ENCODE measurements around the gene ZBTB40.

ZBTB40 gene

GRCh38 chr1:22547186-22547817, 95.7 kb downstream of the ZBTB40 start:
- Mint-ChIP-seq H3K36me3 (no peaks in the 10 kb centered on the region), H3K4me1 (no peaks in the 10 kb centered on the region), H3K4me3 (no peak overlapping the region), H3K9me3 (no peaks in the 10 kb centered on the region), H3K27ac (no peak overlapping the region), H3K27me3 (peaks cover 44% of the 10 kb centered on the region in 2 donors)
- ATAC-seq (replicated peaks) (no peak), DNase-seq (no peak)

GRCh38 chr1:22547818-22548462, 96.3 kb downstream of the ZBTB40 start:
- Mint-ChIP-seq H3K27me3 (peaks cover 50% of the 10 kb centered on the region in 2 donors), H3K27ac (no peak overlapping the region), H3K4me3 (no peak overlapping the region), H3K9me3 (no peaks in the 10 kb centered on the region), H3K4me1 (no peaks in the 10 kb centered on the region), H3K36me3 (no peaks in the 10 kb centered on the region)
- ATAC-seq (replicated peaks) (no peak), DNase-seq (no peak)

- H3K27me3 Mint-ChIP-seq: peaks cover 68 to 70% of the 10 kb centered on the region in 2 donors
Measured at GRCh38 chr1:22550021-22550420, 98.4 kb downstream of the ZBTB40 start.

GRCh38 chr1:22551591-22551990, 99.9 kb downstream of the ZBTB40 start:
- no peak for ATAC-seq (replicated peaks)
- no peaks in the 10 kb centered on the region for H3K9me3 Mint-ChIP-seq
- H3K27me3 Mint-ChIP-seq: peaks cover 81 to 83% of the 10 kb centered on the region in 2 donors
- H3K36me3 Mint-ChIP-seq: no peaks in the 10 kb centered on the region
- H3K27ac Mint-ChIP-seq: no peak overlapping the region
- no peak for DNase-seq
- peaks cover 0 to 3% of the 10 kb centered on the region in 2 donors for H3K4me1 Mint-ChIP-seq
- no peak overlapping the region for H3K4me3 Mint-ChIP-seq

More at GRCh38 chr1:22550021-22550420, 98.4 kb downstream of the ZBTB40 start:
- no peak overlapping the region for H3K4me3 Mint-ChIP-seq
- DNase-seq: no peak
- H3K27ac Mint-ChIP-seq: no peak overlapping the region
- H3K36me3 Mint-ChIP-seq: no peaks in the 10 kb centered on the region
- peaks cover 0 to 3% of the 10 kb centered on the region in 2 donors for H3K4me1 Mint-ChIP-seq
- ATAC-seq (replicated peaks): no peak
- no peaks in the 10 kb centered on the region for H3K9me3 Mint-ChIP-seq

GRCh38 chr1:22552021-22552420, 100.4 kb downstream of the ZBTB40 start:
- Mint-ChIP-seq H3K27me3 (peaks cover 82 to 83% of the 10 kb centered on the region in 2 donors), H3K9me3 (no peaks in the 10 kb centered on the region), H3K4me3 (no peak overlapping the region), H3K36me3 (no peaks in the 10 kb centered on the region), H3K4me1 (peaks cover 0 to 3% of the 10 kb centered on the region in 2 donors), H3K27ac (no peak overlapping the region)
- no peak for DNase-seq
- ATAC-seq (replicated peaks): no peak

GRCh38 chr1:22553104-22553880, 101.6 kb downstream of the ZBTB40 start:
- no peak overlapping the region for H3K27ac Mint-ChIP-seq
- H3K27me3 Mint-ChIP-seq: peaks cover 76 to 78% of the 10 kb centered on the region in 2 donors
- no peaks in the 10 kb centered on the region for H3K9me3 Mint-ChIP-seq
- ATAC-seq (replicated peaks) (no peak), DNase-seq (no peak)
- H3K4me1 Mint-ChIP-seq: peaks cover 0 to 3% of the 10 kb centered on the region in 2 donors
- no peaks in the 10 kb centered on the region for H3K36me3 Mint-ChIP-seq
- H3K4me3 Mint-ChIP-seq: no peak overlapping the region

- no peak overlapping the region for H3K4me3 Mint-ChIP-seq
- no peaks in the 10 kb centered on the region for H3K9me3 Mint-ChIP-seq
- H3K27ac Mint-ChIP-seq: no peak overlapping the region
- H3K4me1 Mint-ChIP-seq: peaks cover 0 to 3% of the 10 kb centered on the region in 2 donors
- peaks cover 74% of the 10 kb centered on the region in 2 donors for H3K27me3 Mint-ChIP-seq
- DNase-seq (no peak), ATAC-seq (replicated peaks) (no peak)
- H3K36me3 Mint-ChIP-seq: no peaks in the 10 kb centered on the region
Measured at GRCh38 chr1:22553991-22554522, 102.4 kb downstream of the ZBTB40 start.

- H3K4me3 Mint-ChIP-seq: no peak overlapping the region
- ATAC-seq (replicated peaks) (no peak), DNase-seq (no peak)
- H3K27ac Mint-ChIP-seq: no peak overlapping the region
- no peaks in the 10 kb centered on the region for H3K36me3 Mint-ChIP-seq
- peaks cover 0 to 3% of the 10 kb centered on the region in 2 donors for H3K4me1 Mint-ChIP-seq
- H3K9me3 Mint-ChIP-seq: no peaks in the 10 kb centered on the region
- H3K27me3 Mint-ChIP-seq: peaks cover 73 to 77% of the 10 kb centered on the region in 2 donors
Measured at GRCh38 chr1:22555371-22555656, 103.7 kb downstream of the ZBTB40 start.

GRCh38 chr1:22556391-22557104, 104.9 kb downstream of the ZBTB40 start:
- Mint-ChIP-seq H3K4me3 (no peak overlapping the region), H3K4me1 (peaks cover 0 to 3% of the 10 kb centered on the region in 2 donors), H3K27ac (no peak overlapping the region), H3K36me3 (no peaks in the 10 kb centered on the region), H3K27me3 (peaks cover 77 to 80% of the 10 kb centered on the region in 2 donors), H3K9me3 (no peaks in the 10 kb centered on the region)
- ATAC-seq (replicated peaks) (no peak), DNase-seq (no peak)

GRCh38 chr1:22557341-22557950, 105.8 kb downstream of the ZBTB40 start:
- peaks cover 80 to 86% of the 10 kb centered on the region in 2 donors for H3K27me3 Mint-ChIP-seq
- H3K27ac Mint-ChIP-seq: no peak overlapping the region
- H3K36me3 Mint-ChIP-seq: no peaks in the 10 kb centered on the region
- ATAC-seq (replicated peaks) (no peak), DNase-seq (no peak)
- H3K4me3 Mint-ChIP-seq: no peak overlapping the region
- peaks cover 0 to 3% of the 10 kb centered on the region in 2 donors for H3K4me1 Mint-ChIP-seq
- no peaks in the 10 kb centered on the region for H3K9me3 Mint-ChIP-seq

- Mint-ChIP-seq H3K4me1 (peaks cover 8 to 12% of the 10 kb centered on the region in 2 donors), H3K9me3 (no peaks in the 10 kb centered on the region), H3K36me3 (no peaks in the 10 kb centered on the region), H3K27me3 (peaks cover 60 to 68% of the 10 kb centered on the region in 2 donors), H3K27ac (no peak within 1 kb of the TSS), H3K4me3 (peak within 1 kb of the TSS; percentile 29 to 32)
- ATAC-seq (replicated peaks): no peak
- no peak for DNase-seq
Measured at GRCh38 chr1:22562584-22563583, 111.2 kb downstream of the ZBTB40 start, which contains the start of gene EPHA8. Gene EPHA8, plus strand, starts transcription at chr1:22563489. Its CDS starts 147 bp downstream, at chr1:22563636.

GRCh38 chr1:22563671-22564602, 112.3 kb downstream of the ZBTB40 start:
- peaks cover 8 to 12% of the 10 kb centered on the region in 2 donors for H3K4me1 Mint-ChIP-seq
- H3K27ac Mint-ChIP-seq: no peak overlapping the region
- ATAC-seq (replicated peaks) (no peak), DNase-seq (no peak)
- no peaks in the 10 kb centered on the region for H3K36me3 Mint-ChIP-seq
- H3K9me3 Mint-ChIP-seq: no peaks in the 10 kb centered on the region
- peaks cover 59 to 66% of the 10 kb centered on the region in 2 donors for H3K27me3 Mint-ChIP-seq
- H3K4me3 Mint-ChIP-seq: no peak overlapping the region

Measured in stimulated activated naive B cell treated with anti-CD40 and anti-IgM and Interleukin-4, amounts not matched to agents 10 μg/mL and 1 μg/mL and 100 μg/mL, for 72 hours (primary cell).